Measurements from ENCODE around the gene GREB1. TPM values are rescaled to one million over a fixed set of nuclear protein-coding genes. Genes with fewer than 3 reads are reported as not detected.

Gene GREB1
- total RNA-seq, 2 donors from 2014 or later, result 1.1 to 2.2 TPM

- H3K4me3 Mint-ChIP-seq, result no peak overlapping the region
- peaks cover 0 to 6% of the 10 kb centered on the region in 2 donors for H3K4me1 Mint-ChIP-seq (ENCODE audit: low read depth in 2 of 2)
- no peaks in the 10 kb centered on the region for H3K9me3 Mint-ChIP-seq
- peaks cover 0 to 21% of the 10 kb centered on the region in 2 donors for H3K27me3 Mint-ChIP-seq
- no peak for ATAC-seq
- no peak overlapping the region for H3K27ac Mint-ChIP-seq
- H3K36me3 Mint-ChIP-seq, result no peaks in the 10 kb centered on the region
- no peak for DNase-seq (ENCODE audit: low spot score)
Observed at GRCh38 chr2:11502740-11503292, 31.0 kb upstream of the GREB1 start.

- DNase-seq (ENCODE audit: low spot score) (no peak), ATAC-seq (no peak)
- peaks cover 0 to 21% of the 10 kb centered on the region in 2 donors for H3K27me3 Mint-ChIP-seq
- H3K4me1 Mint-ChIP-seq (ENCODE audit: low read depth in 2 of 2), result peaks cover 0 to 6% of the 10 kb centered on the region in 2 donors
- no peak overlapping the region for H3K27ac Mint-ChIP-seq
- no peak overlapping the region for H3K4me3 Mint-ChIP-seq
- no peaks in the 10 kb centered on the region for H3K36me3 Mint-ChIP-seq
- H3K9me3 Mint-ChIP-seq, result no peaks in the 10 kb centered on the region
Observed at GRCh38 chr2:11503354-11503927, 30.4 kb upstream of the GREB1 start.

- Mint-ChIP-seq H3K27me3 (peaks cover 0 to 13% of the 10 kb centered on the region in 2 donors), H3K4me1 (ENCODE audit: low read depth in 2 of 2) (no peaks in the 10 kb centered on the region), H3K9me3 (no peaks in the 10 kb centered on the region), H3K4me3 (no peak overlapping the region), H3K27ac (no peak overlapping the region), H3K36me3 (no peaks in the 10 kb centered on the region)
- DNase-seq (ENCODE audit: low spot score), result no peak
- ATAC-seq, result peak in 1 of 2 donors; percentile 38
Observed at GRCh38 chr2:11505652-11506610, 27.9 kb upstream of the GREB1 start.

- ATAC-seq (no peak), DNase-seq (ENCODE audit: low spot score) (no peak)
- no peaks in the 10 kb centered on the region for H3K4me1 Mint-ChIP-seq (ENCODE audit: low read depth in 2 of 2)
- H3K27ac Mint-ChIP-seq, result no peak overlapping the region
- H3K27me3 Mint-ChIP-seq, result peaks cover 0 to 13% of the 10 kb centered on the region in 2 donors
- no peaks in the 10 kb centered on the region for H3K36me3 Mint-ChIP-seq
- H3K9me3 Mint-ChIP-seq, result no peaks in the 10 kb centered on the region
- H3K4me3 Mint-ChIP-seq, result no peak overlapping the region
Observed at GRCh38 chr2:11506611-11506969, 27.3 kb upstream of the GREB1 start.

GRCh38 chr2:11507517-11507916 lies 26.3 kb upstream of the GREB1 start:
- Mint-ChIP-seq H3K36me3 (no peaks in the 10 kb centered on the region), H3K27ac (no peak overlapping the region), H3K4me1 (ENCODE audit: low read depth in 2 of 2) (no peaks in the 10 kb centered on the region), H3K9me3 (no peaks in the 10 kb centered on the region), H3K4me3 (no peak overlapping the region), H3K27me3 (peaks cover 0 to 13% of the 10 kb centered on the region in 2 donors)
- ATAC-seq, result no peak
- no peak for DNase-seq (ENCODE audit: low spot score)

GRCh38 chr2:11508279-11508678 lies 25.6 kb upstream of the GREB1 start:
- ATAC-seq, result no peak
- DNase-seq (ENCODE audit: low spot score), result no peak
- H3K36me3 Mint-ChIP-seq, result no peaks in the 10 kb centered on the region
- peaks cover 0 to 9% of the 10 kb centered on the region in 2 donors for H3K27me3 Mint-ChIP-seq
- no peaks in the 10 kb centered on the region for H3K4me1 Mint-ChIP-seq (ENCODE audit: low read depth in 2 of 2)
- no peak overlapping the region for H3K27ac Mint-ChIP-seq
- H3K9me3 Mint-ChIP-seq, result no peaks in the 10 kb centered on the region
- no peak overlapping the region for H3K4me3 Mint-ChIP-seq

- H3K27me3 Mint-ChIP-seq, result peaks cover 3 to 7% of the 10 kb centered on the region in 2 donors
- no peaks in the 10 kb centered on the region for H3K4me1 Mint-ChIP-seq (ENCODE audit: low read depth in 2 of 2)
- DNase-seq (ENCODE audit: low spot score) (no peak), ATAC-seq (no peak)
- no peak overlapping the region for H3K27ac Mint-ChIP-seq
- no peaks in the 10 kb centered on the region for H3K9me3 Mint-ChIP-seq
- no peak overlapping the region for H3K4me3 Mint-ChIP-seq
- H3K36me3 Mint-ChIP-seq, result no peaks in the 10 kb centered on the region
Observed at GRCh38 chr2:11509657-11510360, 24.0 kb upstream of the GREB1 start.

GRCh38 chr2:11512431-11512830 lies 21.4 kb upstream of the GREB1 start:
- DNase-seq (ENCODE audit: low spot score), result no peak
- Mint-ChIP-seq H3K27me3 (peaks cover 8 to 9% of the 10 kb centered on the region in 2 donors), H3K4me1 (ENCODE audit: low read depth in 2 of 2) (no peaks in the 10 kb centered on the region), H3K36me3 (no peaks in the 10 kb centered on the region), H3K27ac (no peak overlapping the region), H3K4me3 (no peak overlapping the region), H3K9me3 (no peaks in the 10 kb centered on the region)
- ATAC-seq, result no peak

GRCh38 chr2:11513319-11513718 lies 20.5 kb upstream of the GREB1 start:
- H3K4me1 Mint-ChIP-seq (ENCODE audit: low read depth in 2 of 2), result no peaks in the 10 kb centered on the region
- DNase-seq (ENCODE audit: low spot score), result no peak
- H3K9me3 Mint-ChIP-seq, result no peaks in the 10 kb centered on the region
- ATAC-seq, result no peak
- no peak overlapping the region for H3K27ac Mint-ChIP-seq
- H3K27me3 Mint-ChIP-seq, result peaks cover 8 to 9% of the 10 kb centered on the region in 2 donors
- H3K36me3 Mint-ChIP-seq, result no peaks in the 10 kb centered on the region
- no peak overlapping the region for H3K4me3 Mint-ChIP-seq

- no peak overlapping the region for H3K27ac Mint-ChIP-seq
- H3K9me3 Mint-ChIP-seq, result no peaks in the 10 kb centered on the region
- no peak for DNase-seq (ENCODE audit: low spot score)
- H3K36me3 Mint-ChIP-seq, result no peaks in the 10 kb centered on the region
- H3K4me3 Mint-ChIP-seq, result no peak overlapping the region
- H3K27me3 Mint-ChIP-seq, result peaks cover 8 to 9% of the 10 kb centered on the region in 2 donors
- ATAC-seq, result no peak
- H3K4me1 Mint-ChIP-seq (ENCODE audit: low read depth in 2 of 2), result no peaks in the 10 kb centered on the region
Observed at GRCh38 chr2:11514081-11514730, 19.6 kb upstream of the GREB1 start.

- no peak overlapping the region for H3K4me3 Mint-ChIP-seq
Observed at GRCh38 chr2:11514904-11515303, 18.9 kb upstream of the GREB1 start.

GRCh38 chr2:11515490-11515981 lies 18.3 kb upstream of the GREB1 start:
- no peak for ATAC-seq
- H3K36me3 Mint-ChIP-seq, result no peaks in the 10 kb centered on the region
- H3K27ac Mint-ChIP-seq, result no peak overlapping the region
- H3K27me3 Mint-ChIP-seq, result peaks cover 8 to 9% of the 10 kb centered on the region in 2 donors
- no peaks in the 10 kb centered on the region for H3K9me3 Mint-ChIP-seq
- DNase-seq (ENCODE audit: low spot score), result no peak
- H3K4me3 Mint-ChIP-seq, result no peak overlapping the region
- H3K4me1 Mint-ChIP-seq (ENCODE audit: low read depth in 2 of 2), result no peaks in the 10 kb centered on the region

More at GRCh38 chr2:11514904-11515303, 18.9 kb upstream of the GREB1 start:
- no peaks in the 10 kb centered on the region for H3K9me3 Mint-ChIP-seq
- no peaks in the 10 kb centered on the region for H3K4me1 Mint-ChIP-seq (ENCODE audit: low read depth in 2 of 2)
- ATAC-seq (no peak), DNase-seq (ENCODE audit: low spot score) (no peak)
- H3K27me3 Mint-ChIP-seq, result peaks cover 8 to 9% of the 10 kb centered on the region in 2 donors
- no peaks in the 10 kb centered on the region for H3K36me3 Mint-ChIP-seq
- no peak overlapping the region for H3K27ac Mint-ChIP-seq

- no peak overlapping the region for H3K4me3 Mint-ChIP-seq
- no peaks in the 10 kb centered on the region for H3K9me3 Mint-ChIP-seq
- DNase-seq (ENCODE audit: low spot score), result no peak
- H3K4me1 Mint-ChIP-seq (ENCODE audit: low read depth in 2 of 2), result no peaks in the 10 kb centered on the region
- ATAC-seq, result peak in 1 of 2 donors; percentile 53
- no peak overlapping the region for H3K27ac Mint-ChIP-seq
- H3K36me3 Mint-ChIP-seq, result no peaks in the 10 kb centered on the region
- H3K27me3 Mint-ChIP-seq, result peaks cover 8 to 9% of the 10 kb centered on the region in 2 donors
Observed at GRCh38 chr2:11516984-11517648, 16.7 kb upstream of the GREB1 start.
